Measurements from ENCODE around the gene EGFR.

EGFR gene

DNA sequence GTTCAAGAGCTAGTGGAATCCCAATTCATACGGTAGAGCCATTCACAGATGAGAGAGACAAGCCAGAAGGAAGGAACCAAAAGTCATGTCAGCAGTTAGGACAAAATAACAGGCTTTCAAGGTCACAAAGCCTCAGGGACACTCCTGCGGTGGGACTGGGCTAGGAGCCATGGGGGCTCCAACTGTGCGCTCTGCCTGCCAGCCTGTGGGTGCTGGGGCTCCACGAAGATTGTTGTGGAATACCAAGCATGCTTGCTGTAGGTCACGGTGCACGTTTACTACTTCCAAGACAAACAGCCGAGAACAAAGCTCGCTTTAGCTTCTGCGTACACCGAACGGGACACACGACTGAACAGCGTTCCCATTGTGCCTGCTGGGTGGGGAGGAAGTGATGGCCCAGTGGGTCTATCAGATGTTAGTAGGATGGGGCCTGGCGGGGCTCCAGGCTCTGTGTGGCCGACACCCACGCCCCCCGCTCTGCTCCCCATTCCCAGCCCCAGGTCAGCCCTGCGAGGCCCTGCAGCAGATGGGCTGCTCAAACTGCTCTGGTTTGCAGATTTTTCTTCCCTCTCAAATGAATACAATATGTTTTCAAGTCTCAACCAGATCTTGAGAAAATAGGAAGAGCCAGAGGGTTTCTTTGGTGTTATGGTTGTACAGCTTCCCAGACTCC is 158.9 kb downstream of the EGFR start:
- DNase-seq, result no peak

DNA sequence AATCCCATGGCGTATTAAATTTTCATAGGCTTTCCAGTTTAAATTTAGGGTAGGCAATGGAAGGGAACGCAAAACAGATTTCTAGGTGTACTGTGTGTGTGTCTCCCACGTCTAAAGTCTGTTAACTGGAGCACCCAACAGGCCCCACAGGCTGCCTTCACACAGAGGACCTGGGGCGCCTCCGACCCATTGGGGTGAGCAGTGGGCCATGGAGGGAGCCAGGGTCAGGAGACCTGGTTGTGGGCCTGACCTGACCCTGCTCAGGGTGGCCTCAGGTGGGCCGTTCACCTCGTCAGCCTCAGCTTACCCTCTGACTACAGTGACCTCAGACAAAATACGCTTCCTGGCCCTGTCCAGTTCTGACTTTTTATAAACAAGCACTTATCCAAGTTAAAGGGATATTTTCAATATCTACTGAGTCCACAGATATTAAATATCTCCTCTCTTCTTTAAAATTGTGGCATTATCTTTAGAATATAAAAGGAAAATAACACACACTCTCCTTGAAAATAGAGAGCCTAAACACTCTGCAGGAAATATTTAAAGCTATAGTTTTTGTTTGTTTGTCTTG is 159.6 kb downstream of the EGFR start:
- no peak for DNase-seq

DNA sequence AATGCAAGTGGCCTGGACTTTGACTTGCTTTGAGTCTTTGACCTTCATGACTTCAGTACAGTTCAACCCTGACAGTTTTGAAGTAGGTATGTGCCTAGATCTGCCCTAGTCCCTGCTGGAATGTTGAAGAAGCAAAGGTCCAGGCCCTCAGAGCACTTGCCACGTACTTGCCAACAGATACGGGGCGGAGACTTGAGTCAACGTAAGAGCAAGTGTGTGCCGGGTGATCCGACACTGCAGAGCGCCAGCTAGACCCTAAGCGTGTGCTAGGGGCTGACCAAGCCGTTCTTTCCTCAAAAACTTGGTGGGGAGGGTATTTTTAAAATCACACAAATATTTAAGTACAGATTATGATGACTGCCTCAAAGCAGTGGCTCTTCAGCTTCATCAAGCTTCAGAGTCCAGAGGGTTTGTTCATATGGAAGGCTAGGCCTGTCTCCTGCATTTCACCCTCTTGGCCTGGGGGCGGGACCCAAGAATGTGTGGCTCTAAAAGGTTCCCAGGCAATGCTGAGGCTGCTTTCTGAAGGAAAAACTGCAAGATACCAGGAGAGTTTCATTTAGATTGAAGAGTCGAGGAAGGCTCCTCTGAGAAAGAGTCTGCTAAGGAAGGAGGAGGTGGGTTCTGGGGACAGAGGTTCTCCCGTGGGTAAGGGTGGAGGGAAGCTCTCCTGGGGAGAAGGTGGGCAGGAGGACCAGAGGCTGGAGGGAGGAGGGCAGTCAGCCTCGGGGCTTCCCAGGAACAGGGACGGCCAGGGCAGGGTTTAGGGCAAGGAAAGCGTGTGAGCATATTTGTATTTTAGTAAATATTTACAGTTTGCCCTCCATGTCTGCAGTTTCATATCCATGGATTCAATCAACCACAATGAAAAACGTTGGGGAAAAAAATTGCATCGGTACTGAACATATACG is 160.3 kb downstream of the EGFR start:
- DNase-seq, result no peak

DNA sequence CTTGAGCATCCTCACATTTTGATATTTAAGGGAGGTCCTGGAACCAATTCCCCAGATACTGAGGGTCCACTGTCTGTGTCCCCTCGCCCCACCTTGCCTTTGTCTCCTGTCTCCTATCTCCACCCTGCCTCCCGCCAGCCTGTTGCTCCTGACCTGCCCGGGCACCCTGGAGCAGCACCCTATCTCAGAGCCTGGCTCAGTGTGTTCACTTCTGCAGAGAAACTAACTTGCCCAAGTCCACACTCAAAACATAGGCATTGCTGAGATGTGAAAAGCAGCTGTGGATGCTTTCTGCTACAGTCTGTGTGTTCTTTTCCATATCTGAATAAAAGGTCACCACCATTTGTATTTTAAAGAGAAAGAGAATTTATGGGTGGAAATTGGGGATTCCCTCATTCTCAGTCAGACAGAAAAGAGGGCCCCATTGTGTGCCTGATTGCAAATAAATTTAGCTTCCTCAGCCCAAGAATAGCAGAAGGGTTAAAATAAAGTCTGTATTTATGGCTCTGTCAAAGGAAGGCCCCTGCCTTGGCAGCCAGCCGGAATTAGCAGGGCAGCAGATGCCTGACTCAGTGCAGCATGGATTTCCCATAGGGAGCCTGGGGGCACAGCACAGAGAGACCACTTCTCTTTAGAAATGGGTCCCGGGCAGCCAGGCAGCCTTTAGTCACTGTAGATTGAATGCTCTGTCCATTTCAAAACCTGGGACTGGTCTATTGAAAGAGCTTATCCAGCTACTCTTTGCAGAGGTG is 161.3 kb downstream of the EGFR start:
- no peak for DNase-seq

DNA sequence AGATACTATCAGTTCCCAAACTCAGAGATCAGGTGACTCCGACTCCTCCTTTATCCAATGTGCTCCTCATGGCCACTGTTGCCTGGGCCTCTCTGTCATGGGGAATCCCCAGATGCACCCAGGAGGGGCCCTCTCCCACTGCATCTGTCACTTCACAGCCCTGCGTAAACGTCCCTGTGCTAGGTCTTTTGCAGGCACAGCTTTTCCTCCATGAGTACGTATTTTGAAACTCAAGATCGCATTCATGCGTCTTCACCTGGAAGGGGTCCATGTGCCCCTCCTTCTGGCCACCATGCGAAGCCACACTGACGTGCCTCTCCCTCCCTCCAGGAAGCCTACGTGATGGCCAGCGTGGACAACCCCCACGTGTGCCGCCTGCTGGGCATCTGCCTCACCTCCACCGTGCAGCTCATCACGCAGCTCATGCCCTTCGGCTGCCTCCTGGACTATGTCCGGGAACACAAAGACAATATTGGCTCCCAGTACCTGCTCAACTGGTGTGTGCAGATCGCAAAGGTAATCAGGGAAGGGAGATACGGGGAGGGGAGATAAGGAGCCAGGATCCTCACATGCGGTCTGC is 162.2 kb downstream of the EGFR start:
- no peak for DNase-seq

DNA sequence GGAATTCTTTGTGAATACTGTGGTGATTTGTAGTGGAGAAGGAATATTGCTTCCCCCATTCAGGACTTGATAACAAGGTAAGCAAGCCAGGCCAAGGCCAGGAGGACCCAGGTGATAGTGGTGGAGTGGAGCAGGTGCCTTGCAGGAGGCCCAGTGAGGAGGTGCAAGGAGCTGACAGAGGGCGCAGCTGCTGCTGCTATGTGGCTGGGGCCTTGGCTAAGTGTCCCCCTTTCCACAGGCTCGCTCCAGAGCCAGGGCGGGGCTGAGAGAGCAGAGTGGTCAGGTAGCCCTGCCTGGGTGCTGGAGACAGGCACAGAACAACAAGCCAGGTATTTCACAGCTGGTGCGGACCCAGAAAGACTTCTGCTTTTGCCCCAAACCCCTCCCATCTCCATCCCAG is 162.9 kb downstream of the EGFR start:
- no peak for DNase-seq

DNA sequence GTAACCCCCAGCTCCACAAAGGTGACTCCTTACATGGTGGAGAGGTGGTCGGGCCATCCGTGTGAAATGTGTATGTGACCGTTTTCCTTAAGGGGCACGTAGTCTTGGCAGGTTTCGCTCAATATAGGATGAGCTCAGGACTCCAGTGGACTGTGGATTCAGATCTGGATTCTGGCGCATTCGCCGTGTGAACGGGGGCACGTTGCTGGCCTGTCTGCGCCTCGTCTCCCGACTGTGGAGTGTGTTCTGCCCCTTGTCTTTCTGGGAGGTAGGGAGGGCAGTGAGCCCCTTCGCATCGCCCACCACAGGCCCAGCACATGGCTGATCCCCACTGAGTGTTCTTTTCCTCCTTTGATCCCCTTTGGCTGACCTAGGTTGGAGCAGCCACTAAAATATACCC is 165.1 kb downstream of the EGFR start:
- no peak for DNase-seq

DNA sequence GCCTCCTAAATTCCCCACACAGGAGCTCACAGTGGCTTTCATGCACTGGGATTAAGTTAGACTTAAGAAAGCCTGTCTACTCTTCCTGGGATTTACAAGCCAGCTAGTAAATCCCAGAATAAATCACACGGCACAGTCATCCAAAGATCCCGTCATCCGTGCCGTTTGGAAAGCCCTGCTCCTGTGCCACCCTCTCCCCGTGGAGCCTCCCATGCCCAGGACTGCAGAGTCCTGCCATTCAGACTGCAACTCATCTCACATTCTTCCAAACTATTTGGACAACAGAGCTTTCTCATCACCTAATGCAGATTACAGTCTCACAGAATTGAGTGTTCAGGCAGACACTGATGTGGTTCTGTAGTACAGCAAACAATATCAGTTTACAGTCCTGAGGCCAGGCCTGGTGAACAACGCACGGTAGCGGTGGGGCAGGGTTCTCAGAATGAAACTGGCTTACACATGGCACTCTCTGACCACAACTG is 166.5 kb downstream of the EGFR start:
- no peak for DNase-seq

DNA sequence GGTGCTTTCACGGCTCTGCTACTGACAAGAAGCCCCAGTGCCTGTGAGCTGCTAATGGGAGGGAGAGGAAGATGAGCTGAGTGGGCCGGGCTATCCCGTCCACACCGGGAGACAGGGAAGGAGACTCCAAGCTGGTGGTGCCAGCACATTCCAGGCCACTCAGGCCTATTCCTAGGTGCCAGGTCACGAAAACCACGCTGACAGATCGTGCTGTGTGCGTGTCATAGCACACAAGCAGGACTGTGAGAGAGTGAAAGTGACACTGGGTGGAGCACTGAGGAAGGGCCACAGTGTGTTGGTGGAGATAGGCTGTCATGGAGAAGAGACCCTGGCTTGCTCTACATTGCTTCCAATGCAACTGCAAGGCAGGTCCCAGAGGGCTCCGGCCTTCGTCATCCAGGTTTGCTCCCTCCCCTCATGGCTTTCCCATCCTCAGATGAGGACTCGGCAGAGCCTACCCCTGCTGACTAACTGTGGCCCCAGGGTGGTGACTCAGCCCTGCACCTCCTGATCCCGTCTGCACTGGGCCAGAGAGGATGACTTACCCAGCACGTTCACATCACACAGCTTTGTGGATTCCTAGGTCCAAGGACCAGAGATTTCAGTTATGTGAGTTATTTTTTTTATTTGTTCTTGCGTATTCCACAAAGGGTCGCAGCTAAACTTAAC is 167.3 kb downstream of the EGFR start:
- no peak for DNase-seq

DNA sequence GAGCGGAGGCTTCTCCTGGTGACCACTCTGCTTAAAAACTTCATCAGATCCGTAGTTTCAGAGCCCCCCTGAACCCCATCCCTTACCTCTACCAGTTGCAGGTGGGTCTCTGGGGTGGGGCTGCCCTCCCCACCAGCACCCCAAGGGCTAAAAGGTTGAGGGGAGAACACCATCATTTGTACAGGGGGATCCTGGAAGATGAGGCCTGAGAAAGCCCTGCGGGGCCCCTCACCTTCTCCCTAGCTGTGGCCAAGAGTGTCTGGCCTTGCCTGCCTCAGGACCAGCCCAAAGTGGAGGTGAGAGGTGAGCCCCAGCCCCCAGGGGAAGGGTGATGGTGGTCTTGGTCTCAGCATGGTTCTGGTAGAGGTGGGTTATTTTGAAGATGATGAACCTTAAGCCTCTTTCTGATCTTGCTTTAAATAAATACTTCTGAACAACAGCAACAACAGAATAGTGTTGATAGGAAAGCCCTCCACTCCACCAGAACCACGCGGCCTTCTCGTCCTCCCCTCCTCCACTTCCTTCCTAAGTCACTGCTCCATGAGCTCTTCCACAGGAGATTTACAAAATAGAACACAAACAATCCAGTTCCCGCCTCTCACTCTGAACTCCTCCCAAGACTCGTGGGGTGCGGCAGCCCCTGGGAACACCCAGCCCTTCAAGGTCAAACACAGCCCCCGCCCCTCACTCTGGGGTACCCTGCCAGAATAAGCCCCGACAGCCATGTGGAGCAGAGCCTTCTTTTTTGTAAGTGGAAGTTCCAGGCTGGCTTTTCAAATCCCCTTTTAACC is 169.1 kb downstream of the EGFR start:
- DNase-seq, result no peak

DNA sequence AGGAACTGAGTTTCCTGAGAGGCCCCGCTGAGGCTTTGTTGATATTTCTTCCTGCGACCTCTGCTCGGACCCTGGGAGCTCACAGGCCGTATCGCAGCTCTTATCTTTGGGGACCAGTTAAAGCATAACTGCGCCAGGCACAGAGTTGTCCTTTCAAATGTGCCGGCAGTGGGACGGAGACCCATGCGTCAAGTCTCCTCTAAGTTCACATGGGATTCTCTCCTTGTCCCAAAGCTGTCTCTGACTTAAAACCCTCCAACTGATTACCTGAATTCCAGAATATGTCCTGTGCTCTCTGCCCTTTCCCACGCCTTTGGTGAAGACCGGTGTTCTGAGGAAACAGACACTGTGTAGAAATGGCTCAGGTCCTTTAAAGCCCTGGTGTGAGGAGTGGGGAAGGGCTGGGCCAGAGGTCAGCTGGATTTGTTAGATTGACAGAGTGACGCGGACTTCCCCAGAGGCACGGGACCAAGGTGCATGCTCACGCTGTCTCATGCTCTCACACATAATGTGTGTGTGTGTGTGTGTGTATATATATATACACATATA is 169.8 kb downstream of the EGFR start:
- DNase-seq, result no peak

DNA sequence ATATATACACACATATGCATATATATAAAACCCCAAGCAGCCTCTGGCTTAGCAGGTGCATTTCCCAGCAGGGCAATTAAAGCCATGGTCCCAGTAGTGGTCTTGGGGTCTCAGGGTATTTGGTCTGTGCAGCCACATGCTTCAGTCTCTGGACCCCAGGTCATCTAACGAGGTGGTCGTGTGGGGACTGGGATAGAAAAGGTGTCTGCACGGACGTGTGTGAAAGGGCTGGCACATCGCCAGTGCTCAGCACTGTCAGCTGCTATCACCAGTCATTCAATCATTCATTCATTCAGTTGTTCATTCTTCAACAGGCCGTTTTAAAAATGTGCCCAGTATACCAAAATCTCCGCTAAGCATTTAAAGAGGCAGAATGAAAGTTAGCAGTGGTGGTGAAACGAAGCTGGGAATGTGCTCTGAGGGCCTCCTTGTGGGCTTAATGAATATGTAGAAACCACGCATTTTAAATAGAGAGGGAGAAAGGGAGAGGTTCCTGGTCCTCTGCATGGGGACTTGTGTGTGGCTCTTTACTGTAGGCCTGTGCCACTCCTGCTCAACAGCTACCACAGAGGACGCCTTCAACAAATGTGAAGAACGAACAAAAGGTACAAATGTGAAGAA is 170.4 kb downstream of the EGFR start:
- no peak for DNase-seq

DNA sequence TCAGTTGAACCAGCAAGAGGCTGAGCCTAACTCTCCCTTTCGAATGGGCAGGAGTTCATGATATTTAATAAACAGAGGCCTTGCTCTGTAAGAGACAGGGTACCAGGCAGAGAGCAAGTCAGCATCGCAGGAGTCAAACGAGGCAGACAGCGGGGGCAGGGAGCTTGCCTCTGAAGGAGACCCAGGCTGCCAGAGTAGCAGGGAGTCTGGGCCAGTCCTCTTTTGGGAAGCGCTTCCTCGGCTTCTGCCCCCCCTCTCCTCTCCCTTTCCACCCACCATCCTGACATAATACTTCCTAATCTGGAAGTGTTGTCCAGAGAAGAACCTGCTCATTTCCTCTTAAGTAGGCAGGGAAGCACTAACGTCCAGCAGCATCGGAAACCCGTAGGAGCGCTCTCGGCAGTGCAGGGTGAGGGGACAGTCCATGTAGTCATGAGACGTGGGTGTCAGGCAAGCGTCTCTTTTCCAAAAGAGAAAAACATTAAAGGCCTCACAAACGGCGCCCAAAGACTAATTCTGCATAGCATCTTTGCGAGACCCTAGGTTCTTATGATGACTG is 171.1 kb downstream of the EGFR start:
- no peak for DNase-seq

DNA sequence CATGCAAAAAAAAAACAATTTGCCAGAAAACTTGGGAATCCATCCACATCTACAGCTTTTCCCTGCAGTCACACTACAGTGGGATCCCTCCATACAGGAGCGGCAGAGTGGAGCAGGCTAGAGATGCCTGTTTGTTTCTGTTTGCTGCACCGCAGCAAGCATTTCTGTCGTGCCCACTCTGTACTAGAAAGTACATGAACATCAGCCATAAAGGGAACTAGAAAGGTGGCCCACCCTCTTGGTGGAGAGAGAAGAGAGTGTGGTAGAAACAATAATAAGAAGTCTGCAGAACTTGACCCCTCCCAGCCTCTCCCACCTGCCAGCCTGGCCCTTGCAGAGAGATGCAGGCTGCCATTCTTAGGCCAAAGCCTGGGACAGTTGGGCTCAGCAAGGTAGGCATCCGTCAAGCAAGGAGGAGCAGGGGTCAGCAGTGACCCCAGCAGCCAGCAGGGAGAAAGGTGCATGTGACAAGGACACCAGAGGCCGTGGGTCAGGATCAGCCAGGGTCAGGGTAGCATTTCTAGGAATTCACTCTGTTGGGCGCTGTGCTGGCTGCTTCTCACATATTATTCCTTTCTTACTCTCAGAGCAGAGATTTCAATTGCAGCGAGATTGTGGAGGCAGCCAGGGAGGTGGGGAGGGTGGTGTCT is 171.8 kb downstream of the EGFR start:
- DNase-seq, result no peak

DNA sequence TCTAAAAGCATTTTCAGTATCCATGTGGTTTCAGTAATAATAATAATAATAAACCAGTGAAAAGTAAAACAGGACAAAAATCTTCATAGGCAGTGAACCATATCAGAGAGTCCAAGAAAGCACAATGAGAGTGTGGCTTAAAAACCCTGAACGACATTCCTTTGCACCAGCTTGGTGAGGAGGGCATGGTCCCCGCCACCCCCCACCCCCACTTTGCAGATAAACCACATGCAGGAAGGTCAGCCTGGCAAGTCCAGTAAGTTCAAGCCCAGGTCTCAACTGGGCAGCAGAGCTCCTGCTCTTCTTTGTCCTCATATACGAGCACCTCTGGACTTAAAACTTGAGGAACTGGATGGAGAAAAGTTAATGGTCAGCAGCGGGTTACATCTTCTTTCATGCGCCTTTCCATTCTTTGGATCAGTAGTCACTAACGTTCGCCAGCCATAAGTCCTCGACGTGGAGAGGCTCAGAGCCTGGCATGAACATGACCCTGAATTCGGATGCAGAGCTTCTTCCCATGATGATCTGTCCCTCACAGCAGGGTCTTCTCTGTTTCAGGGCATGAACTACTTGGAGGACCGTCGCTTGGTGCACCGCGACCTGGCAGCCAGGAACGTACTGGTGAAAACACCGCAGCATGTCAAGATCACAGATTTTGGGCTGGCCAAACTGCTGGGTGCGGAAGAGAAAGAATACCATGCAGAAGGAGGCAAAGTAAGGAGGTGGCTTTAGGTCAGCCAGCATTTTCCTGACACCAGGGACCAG is 172.5 kb downstream of the EGFR start:
- DNase-seq, result no peak

DNA sequence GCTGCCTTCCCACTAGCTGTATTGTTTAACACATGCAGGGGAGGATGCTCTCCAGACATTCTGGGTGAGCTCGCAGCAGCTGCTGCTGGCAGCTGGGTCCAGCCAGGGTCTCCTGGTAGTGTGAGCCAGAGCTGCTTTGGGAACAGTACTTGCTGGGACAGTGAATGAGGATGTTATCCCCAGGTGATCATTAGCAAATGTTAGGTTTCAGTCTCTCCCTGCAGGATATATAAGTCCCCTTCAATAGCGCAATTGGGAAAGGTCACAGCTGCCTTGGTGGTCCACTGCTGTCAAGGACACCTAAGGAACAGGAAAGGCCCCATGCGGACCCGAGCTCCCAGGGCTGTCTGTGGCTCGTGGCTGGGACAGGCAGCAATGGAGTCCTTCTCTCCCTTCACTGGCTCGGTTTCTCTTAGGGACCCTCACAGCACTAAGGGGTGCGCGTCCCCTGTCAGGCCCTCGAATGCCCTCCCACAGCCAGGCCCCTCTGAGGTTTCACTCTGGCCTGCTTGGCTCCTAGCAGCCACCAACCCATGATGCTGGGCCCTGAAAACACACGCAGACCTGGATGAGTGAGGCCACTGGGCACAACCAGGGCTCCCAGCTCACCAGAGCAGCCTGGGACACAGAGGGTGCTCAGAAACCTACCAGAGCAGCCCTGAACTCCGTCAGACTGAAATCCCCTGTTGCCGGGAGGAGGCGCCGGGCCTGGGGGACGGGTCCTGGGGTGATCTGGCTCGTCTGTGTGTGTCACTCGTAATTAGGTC is 173.3 kb downstream of the EGFR start:
- no peak for DNase-seq

DNA sequence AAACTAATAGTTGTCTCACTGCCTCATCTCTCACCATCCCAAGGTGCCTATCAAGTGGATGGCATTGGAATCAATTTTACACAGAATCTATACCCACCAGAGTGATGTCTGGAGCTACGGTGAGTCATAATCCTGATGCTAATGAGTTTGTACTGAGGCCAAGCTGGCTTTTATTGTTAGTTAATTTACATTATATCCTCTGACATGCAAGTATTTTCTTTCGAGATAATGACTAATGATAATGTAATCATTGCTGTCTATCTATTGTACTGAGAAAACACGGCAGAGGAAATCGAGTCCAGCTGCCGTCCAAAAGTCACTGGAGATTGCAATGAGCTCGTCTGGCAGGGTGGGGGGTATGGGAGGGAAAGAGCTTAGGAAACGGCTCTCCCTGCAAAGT is 173.9 kb downstream of the EGFR start:
- no peak for DNase-seq

DNA sequence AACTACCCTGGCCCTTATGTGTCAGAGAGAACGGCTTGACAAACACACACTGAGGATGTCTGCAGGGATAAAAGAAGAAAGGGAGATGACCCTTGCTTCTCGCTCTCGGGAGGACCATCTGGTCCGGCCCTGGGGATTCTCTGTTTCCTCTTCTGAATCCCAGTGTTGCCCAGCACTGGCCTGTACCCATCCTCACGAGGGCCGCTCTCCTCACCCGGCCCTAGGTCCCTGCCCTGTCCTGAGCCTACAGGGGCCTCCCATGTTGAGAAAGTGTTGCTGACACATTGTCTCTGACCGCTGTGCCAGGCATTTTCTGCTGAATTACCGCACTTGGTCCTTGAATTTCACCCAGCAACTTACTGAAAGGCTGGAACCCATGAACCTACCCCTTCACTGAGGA is 174.4 kb downstream of the EGFR start:
- no peak for DNase-seq

Measured in NCI-H187 (cell line).